Tibial artery (tissue), 4 donors: ENCODE data around the gene ACTL8.

Source experiments
- DNase-seq, 2 donors: peaks; one replicate each; pipeline ENCODE4 v3.0.0-alpha.2; 2019
- H3K27ac ChIP-seq, 2 donors: fragments of 200-600 bp; sonication (generic) in 1 of 2; 1 replicate in 1 of 2; 2 replicates in 1 of 2; pipeline ENCODE4 v1.5.1; 2018 to 2019; ENCODE audit warnings: mild to moderate bottlenecking in 1 of 2
- H3K27me3 ChIP-seq, 2 donors: fragments of 200-600 bp; sonication (generic) in 1 of 2; one replicate each; pipeline versions ENCODE4 v1.5.1 to v1.6.0; 2016 to 2019
- H3K36me3 ChIP-seq, 3 donors: fragments of 200-600 bp; sonication (generic) in 2 of 3; one replicate each; pipeline ENCODE4 v1.5.1; 2016 to 2019; ENCODE audit warnings: mild to moderate bottlenecking in 2 of 3
- H3K4me1 ChIP-seq, 4 donors: fragments of 200-600 bp; sonication (generic) in 2 of 4; 1 replicate in 3 of 4; 2 replicates in 1 of 4; pipeline ENCODE4 v1.5.1; 2016 to 2019
- H3K4me3 ChIP-seq, 2 donors: fragments of 200-600 bp; sonication (generic) in 1 of 2; 1 replicate in 1 of 2; 2 replicates in 1 of 2; pipeline ENCODE4 v1.5.1; 2018 to 2019; ENCODE audit warnings: mild to moderate bottlenecking in 2 of 2
- H3K9me3 ChIP-seq, 3 donors: fragments of 200-600 bp; sonication (generic) in 1 of 3; one replicate each; pipeline ENCODE4 v1.5.1; 2016 to 2019
- CTCF ChIP-seq, 2 experiments: fragments of 200-600 bp in 1 of 2; fragments of 450-650 bp in 1 of 2; IDR thresholded peaks; one replicate each; pipeline ENCODE4 v1.5.1; 2017 to 2019; ENCODE audit warnings: antibody characterized with exemption in 2 of 2, mild to moderate bottlenecking in 1 of 2, moderate library complexity in 1 of 2
- intact Hi-C: fragments of 100-400 bp; cut with DNase I; formaldehyde crosslinking; loops from one replicate; pipeline ENCODE4 v1.15.0; 2023; ENCODE audit warnings: low total_unique reads

Gene ACTL8

GRCh38 chr1:17834561-17835100, 79.5 kb downstream of the ACTL8 start:
- no peak overlapping the region for H3K27ac ChIP-seq
- peaks cover 0 to 70% of the 10 kb centered on the region in 2 donors for H3K27me3 ChIP-seq
- H3K4me1 ChIP-seq, result no peaks in the 10 kb centered on the region
- TF ChIP-seq CTCF (IDR thresholded peaks at IDR 0.05), result no peak
- intact Hi-C loops, result no loop called here
- H3K9me3 ChIP-seq, result no peaks in the 10 kb centered on the region
- DNase-seq, result peak in 1 of 2 donors; percentile 35
- no peak overlapping the region for H3K4me3 ChIP-seq
- H3K36me3 ChIP-seq, result no peaks in the 10 kb centered on the region

GRCh38 chr1:17837233-17838030, 82.3 kb downstream of the ACTL8 start:
- Histone ChIP-seq H3K9me3 (no peaks in the 10 kb centered on the region), H3K27ac (no peak overlapping the region), H3K36me3 (no peaks in the 10 kb centered on the region), H3K4me1 (no peaks in the 10 kb centered on the region), H3K4me3 (no peak overlapping the region), H3K27me3 (peaks cover 0 to 59% of the 10 kb centered on the region in 2 donors)
- TF ChIP-seq CTCF (IDR thresholded peaks at IDR 0.05), result no peak
- peak in 1 of 2 donors; percentile 10 for DNase-seq
- intact Hi-C loops, result no loop called here

GRCh38 chr1:17839641-17840196, 84.6 kb downstream of the ACTL8 start:
- H3K27me3 ChIP-seq, result peaks cover 0 to 60% of the 10 kb centered on the region in 2 donors
- no peak overlapping the region for H3K4me3 ChIP-seq
- H3K4me1 ChIP-seq, result no peaks in the 10 kb centered on the region
- H3K9me3 ChIP-seq, result no peaks in the 10 kb centered on the region
- H3K36me3 ChIP-seq, result no peaks in the 10 kb centered on the region
- intact Hi-C loops, result no loop called here
- DNase-seq, result no peak
- no peak for TF ChIP-seq CTCF (IDR thresholded peaks at IDR 0.05)
- no peak overlapping the region for H3K27ac ChIP-seq

- Histone ChIP-seq H3K4me1 (no peaks in the 10 kb centered on the region), H3K9me3 (no peaks in the 10 kb centered on the region), H3K27me3 (peaks cover 0 to 70% of the 10 kb centered on the region in 2 donors), H3K4me3 (no peak overlapping the region), H3K27ac (no peak overlapping the region), H3K36me3 (no peaks in the 10 kb centered on the region)
- intact Hi-C loops, result no loop called here
- DNase-seq, result no peak
- TF ChIP-seq CTCF (IDR thresholded peaks at IDR 0.05), result no peak
Measured at GRCh38 chr1:17841944-17842343, 86.8 kb downstream of the ACTL8 start.

- H3K27ac ChIP-seq, result no peak overlapping the region
- no peaks in the 10 kb centered on the region for H3K9me3 ChIP-seq
- intact Hi-C loops, result no loop called here
- peaks cover 0 to 69% of the 10 kb centered on the region in 2 donors for H3K27me3 ChIP-seq
- H3K4me3 ChIP-seq, result no peak overlapping the region
- DNase-seq, result no peak
- no peak for TF ChIP-seq CTCF (IDR thresholded peaks at IDR 0.05)
- H3K4me1 ChIP-seq, result no peaks in the 10 kb centered on the region
- no peaks in the 10 kb centered on the region for H3K36me3 ChIP-seq
Measured at GRCh38 chr1:17842686-17843085, 87.6 kb downstream of the ACTL8 start.
